GM18517 (cell line): Measurements from ENCODE around the gene PCGF6.
"Not testable (repeated sequence)": the region's sequence is repeated elsewhere in the genome, so short reads cannot be mapped to it uniquely, and the experiment has no call there.

Source experiments
- ATAC-seq: cut with Tn5 transposase; IDR thresholded peaks from one replicate; pipeline ENCODE4 v1.9.1; 2021; ENCODE audit warnings: mild to moderate bottlenecking, moderate library complexity; ENCODE audit not compliant: unreplicated experiment

The PCGF6 gene

GRCh38 chr10:103258928-103259327 lies 92.0 kb downstream of the PCGF6 start:
- not testable (repeated sequence) for ATAC-seq

- no peak for ATAC-seq
Observed at GRCh38 chr10:103257812-103258211, 93.1 kb downstream of the PCGF6 start.

- no peak for ATAC-seq
Observed at GRCh38 chr10:103256613-103257012, 94.3 kb downstream of the PCGF6 start.

GRCh38 chr10:103254538-103255325 lies 96.2 kb downstream of the PCGF6 start:
- ATAC-seq = no peak

- no peak for ATAC-seq
Observed at GRCh38 chr10:103254113-103254512, 96.8 kb downstream of the PCGF6 start.
